Measurements from ENCODE around the gene LIX1.
A peak's percentile ranks its signal among the peaks of the same experiment; 100 is the strongest.
"Not testable (repeated sequence)": the region's sequence is repeated elsewhere in the genome, so short reads cannot be mapped to it uniquely, and the experiment has no call there.

Gene LIX1

GRCh38 chr5:97142521-97143254, at the start of gene LIX1:
Gene LIX1, minus strand, starts transcription at chr5:97142611. Its CDS starts 35 bp downstream, at chr5:97142576.
- peak in 1 of 2 experiments; percentile 35 for DNase-seq

GRCh38 chr5:97191893-97192292, 49.5 kb upstream of the LIX1 start:
- DNase-seq = no peak

- DNase-seq = not testable (repeated sequence)
Measured at GRCh38 chr5:97189523-97189922, 47.1 kb upstream of the LIX1 start.

- DNase-seq = no peak
Measured at GRCh38 chr5:97183930-97184213, 41.5 kb upstream of the LIX1 start.

- DNase-seq = peak; percentile 95 to 99
Measured at GRCh38 chr5:97183100-97183929, 40.9 kb upstream of the LIX1 start, which contains the start of gene RIOK2. Gene RIOK2, minus strand, starts transcription at chr5:97183247. Its CDS starts 56 bp downstream, at chr5:97183191.

GRCh38 chr5:97182571-97183099, 40.2 kb upstream of the LIX1 start:
- no peak for DNase-seq

GRCh38 chr5:97181856-97182545, 39.6 kb upstream of the LIX1 start:
- DNase-seq = no peak

GRCh38 chr5:97179457-97179856, 37.0 kb upstream of the LIX1 start:
- DNase-seq = not testable (repeated sequence)

GRCh38 chr5:97172227-97172626, 29.8 kb upstream of the LIX1 start:
- no peak for DNase-seq

GRCh38 chr5:97171703-97172102, 29.3 kb upstream of the LIX1 start:
- no peak for DNase-seq

- no peak for DNase-seq
Measured at GRCh38 chr5:97167435-97167834, 25.0 kb upstream of the LIX1 start.

- DNase-seq = no peak
Measured at GRCh38 chr5:97165726-97166125, 23.3 kb upstream of the LIX1 start.

GRCh38 chr5:97164846-97165245, 22.4 kb upstream of the LIX1 start:
- DNase-seq = no peak

- DNase-seq = no peak
Measured at GRCh38 chr5:97163790-97164285, 21.4 kb upstream of the LIX1 start.

- DNase-seq = peak in 1 of 2 experiments; percentile 48
Measured at GRCh38 chr5:97163360-97163764, 21.0 kb upstream of the LIX1 start.

GRCh38 chr5:97162045-97162444, 19.6 kb upstream of the LIX1 start:
- DNase-seq = peak; percentile 52 to 75

GRCh38 chr5:97157689-97158088, 15.3 kb upstream of the LIX1 start:
- no peak for DNase-seq

GRCh38 chr5:97151370-97151769, 9.0 kb upstream of the LIX1 start:
- DNase-seq = no peak

- no peak for DNase-seq
Measured at GRCh38 chr5:97150401-97150800, 8.0 kb upstream of the LIX1 start.

- DNase-seq = no peak
Measured at GRCh38 chr5:97149709-97150108, 7.3 kb upstream of the LIX1 start.

GRCh38 chr5:97148288-97148687, 5.9 kb upstream of the LIX1 start:
- DNase-seq = no peak

- no peak for DNase-seq
Measured at GRCh38 chr5:97143704-97144103, 1.3 kb upstream of the LIX1 start.

- DNase-seq = no peak
Measured at GRCh38 chr5:97141539-97141938, 872 bp downstream of the LIX1 start.
